IPS-NIHi7 (cell line): ENCODE data around the gene FAM234A.
"Not testable (repeated sequence)": the region's sequence is repeated elsewhere in the genome, so short reads cannot be mapped to it uniquely, and the experiment has no call there.

ENCODE experiments used
- DNase-seq: peaks from one replicate; pipeline ENCODE4 v3.0.0; 2012; ENCODE audit warnings: mixed read lengths; ENCODE audit errors: extremely low spot score

The FAM234A gene

GRCh38 chr16:265002-265529 lies 30.4 kb downstream of the FAM234A start:
- no peak for DNase-seq

GRCh38 chr16:265711-266110 lies 31.1 kb downstream of the FAM234A start:
- DNase-seq, result no peak

- no peak for DNase-seq
Observed at GRCh38 chr16:266258-267164, 31.9 kb downstream of the FAM234A start.

- DNase-seq, result not testable (repeated sequence)
Observed at GRCh38 chr16:267562-267961, 32.9 kb downstream of the FAM234A start.

GRCh38 chr16:268141-269053 lies 33.8 kb downstream of the FAM234A start:
- DNase-seq, result no peak

GRCh38 chr16:269061-269796 lies 34.6 kb downstream of the FAM234A start:
- no peak for DNase-seq

GRCh38 chr16:270381-271255 lies 36.0 kb downstream of the FAM234A start:
- no peak for DNase-seq

- no peak for DNase-seq
Observed at GRCh38 chr16:272633-273546, 38.3 kb downstream of the FAM234A start.

GRCh38 chr16:273547-274421 lies 39.2 kb downstream of the FAM234A start:
- no peak for DNase-seq

- DNase-seq, result peak; percentile 57
Observed at GRCh38 chr16:275041-275641, 40.5 kb downstream of the FAM234A start.

- no peak for DNase-seq
Observed at GRCh38 chr16:275786-276232, 41.2 kb downstream of the FAM234A start, which contains the start of gene RGS11. Gene RGS11 (minus strand): TSS chr16:275944. CDS start chr16:275911, 33 bp downstream.

- DNase-seq, result no peak
Observed at GRCh38 chr16:276426-277077, 41.9 kb downstream of the FAM234A start.

- DNase-seq, result peak; percentile 55
Observed at GRCh38 chr16:278863-279366, 44.3 kb downstream of the FAM234A start.

GRCh38 chr16:279531-279930 lies 44.9 kb downstream of the FAM234A start:
- no peak for DNase-seq

- no peak for DNase-seq
Observed at GRCh38 chr16:280005-280460, 45.4 kb downstream of the FAM234A start.

- peak; percentile 65 for DNase-seq
Observed at GRCh38 chr16:280552-280951, 45.9 kb downstream of the FAM234A start, which contains the start of gene ARHGDIG. Gene ARHGDIG (plus strand): TSS chr16:280591. CDS start chr16:280681, 90 bp downstream.
